GM21825 (cell line): ENCODE data around the gene RAP1GAP.
"Not testable (repeated sequence)": the region's sequence is repeated elsewhere in the genome, so short reads cannot be mapped to it uniquely, and the experiment has no call there.

Source experiments
- ATAC-seq: cut with Tn5 transposase; IDR thresholded peaks from one replicate; pipeline ENCODE4 v1.9.1; 2021; ENCODE audit warnings: mild to moderate bottlenecking, moderate library complexity; ENCODE audit not compliant: unreplicated experiment

Gene RAP1GAP

GRCh38 chr1:21647431-21648351 lies 21.5 kb downstream of the RAP1GAP start:
- no peak for ATAC-seq

- ATAC-seq = no peak
These were observed 23.6 kb downstream of the RAP1GAP start for GRCh38 chr1:21645550-21645949.

- no peak for ATAC-seq
These were observed 24.3 kb downstream of the RAP1GAP start for GRCh38 chr1:21644906-21645305.

- ATAC-seq = no peak
These were observed 24.8 kb downstream of the RAP1GAP start for GRCh38 chr1:21644348-21644747.

GRCh38 chr1:21643624-21644023 lies 25.5 kb downstream of the RAP1GAP start:
- ATAC-seq = no peak

GRCh38 chr1:21641967-21642739 lies 27.0 kb downstream of the RAP1GAP start:
- ATAC-seq = no peak

- ATAC-seq = no peak
These were observed 27.6 kb downstream of the RAP1GAP start for GRCh38 chr1:21641537-21641936.

GRCh38 chr1:21641076-21641475 lies 28.1 kb downstream of the RAP1GAP start:
- no peak for ATAC-seq

- ATAC-seq = no peak
These were observed 28.5 kb downstream of the RAP1GAP start for GRCh38 chr1:21640653-21641052.

- ATAC-seq = no peak
These were observed 29.5 kb downstream of the RAP1GAP start for GRCh38 chr1:21639594-21640041.

- no peak for ATAC-seq
These were observed 30.4 kb downstream of the RAP1GAP start for GRCh38 chr1:21638531-21639341.

- no peak for ATAC-seq
These were observed 31.6 kb downstream of the RAP1GAP start for GRCh38 chr1:21637514-21637913.

GRCh38 chr1:21636029-21636428 lies 33.1 kb downstream of the RAP1GAP start:
- no peak for ATAC-seq

- ATAC-seq = no peak
These were observed 34.2 kb downstream of the RAP1GAP start for GRCh38 chr1:21634806-21635535.

GRCh38 chr1:21633992-21634805 lies 35.0 kb downstream of the RAP1GAP start:
- ATAC-seq = no peak

GRCh38 chr1:21633141-21633755 lies 35.9 kb downstream of the RAP1GAP start:
- no peak for ATAC-seq

- ATAC-seq = no peak
These were observed 36.9 kb downstream of the RAP1GAP start for GRCh38 chr1:21631944-21632887.

- ATAC-seq = not testable (repeated sequence)
These were observed 37.6 kb downstream of the RAP1GAP start for GRCh38 chr1:21631590-21631943.
